OCI-LY1 (cell line): ENCODE results near the gene CRISPLD2.

Source experiments
- H2AFZ ChIP-seq: fragments of 200-600 bp; sonication (generic), shearing (Covaris generic); 2 replicates; pipeline ENCODE4 v1.6.0; 2014; ENCODE audit warnings: antibody characterized with exemption, mild to moderate bottlenecking, low read length
- H3F3A ChIP-seq: fragments of 200-600 bp; sonication (generic), shearing (Covaris generic); 2 replicates; pipeline ENCODE4 v1.6.0; 2014; ENCODE audit warnings: mild to moderate bottlenecking, antibody characterized with exemption, low read length, moderate library complexity; ENCODE audit not compliant: insufficient read depth
- H3K27ac ChIP-seq: fragments of 200-600 bp; sonication (generic); 2 replicates; pipeline ENCODE4 v1.5.1; 2014; ENCODE audit warnings: low read length, mixed run types, mild to moderate bottlenecking, low read depth; ENCODE audit not compliant: poor library complexity, severe bottlenecking
- H3K27me3 ChIP-seq: fragments of 200-600 bp; sonication (generic); 2 replicates; pipeline ENCODE4 v1.6.0; 2014; ENCODE audit warnings: antibody characterized with exemption, mild to moderate bottlenecking, low read length, moderate library complexity; ENCODE audit not compliant: insufficient read depth
- H3K36me3 ChIP-seq: fragments of 200-600 bp; sonication (generic); 2 replicates; pipeline ENCODE4 v1.6.1; 2014; ENCODE audit warnings: mild to moderate bottlenecking, antibody characterized with exemption, low read length, moderate library complexity, mixed read lengths; ENCODE audit not compliant: insufficient read depth
- H3K4me1 ChIP-seq: fragments of 200-600 bp; sonication (generic); 2 replicates; pipeline ENCODE4 v1.5.1; 2014; ENCODE audit warnings: mild to moderate bottlenecking, low read length, moderate library complexity; ENCODE audit not compliant: insufficient read depth, severe bottlenecking
- H3K4me2 ChIP-seq: fragments of 200-600 bp; sonication (generic), shearing (Covaris generic); 2 replicates; pipeline ENCODE4 v1.6.1; 2014; ENCODE audit warnings: low read length
- H3K4me3 ChIP-seq: fragments of 200-600 bp; sonication (generic); 2 replicates; pipeline ENCODE4 v1.5.1; 2014; ENCODE audit warnings: low read length, low read depth, mild to moderate bottlenecking, mixed read lengths; ENCODE audit not compliant: poor library complexity, severe bottlenecking
- H3K79me2 ChIP-seq: fragments of 200-600 bp; shearing (Covaris generic); 2 replicates; pipeline ENCODE4 v1.6.1; 2016; ENCODE audit warnings: mixed run types, low read length, mixed read lengths; ENCODE audit not compliant: insufficient read depth
- H3K9ac ChIP-seq: fragments of 200-600 bp; sonication (generic), shearing (Covaris generic); 2 replicates; pipeline ENCODE4 v1.6.1; 2014; ENCODE audit warnings: mild to moderate bottlenecking, low read length, mixed read lengths
- H3K9me2 ChIP-seq: fragments of 200-600 bp; sonication (generic), shearing (Covaris generic); 2 replicates; pipeline ENCODE4 v1.6.1; 2014; ENCODE audit warnings: low read depth, mild to moderate bottlenecking, low read length, mixed read lengths
- H3K9me3 ChIP-seq: fragments of 200-600 bp; shearing (Covaris generic); 2 replicates; pipeline ENCODE4 v1.6.1; 2014; ENCODE audit warnings: low read length, mixed read lengths
- H4K20me1 ChIP-seq: fragments of 200-600 bp; sonication (generic), shearing (Covaris generic); 2 replicates; pipeline ENCODE4 v1.6.0; 2016; ENCODE audit warnings: mild to moderate bottlenecking, low read length; ENCODE audit not compliant: insufficient read depth
- EZH2 ChIP-seq: fragments of 200-600 bp; sonication (generic), shearing (Covaris generic); IDR thresholded peaks from 2 replicates; pipeline ENCODE4 v1.8.0; 2017; ENCODE audit warnings: borderline replicate concordance, mixed run types, mild to moderate bottlenecking, antibody characterized with exemption, low read length, moderate library complexity, mixed read lengths
- TF ChIP-seq, protein P1 (sequence below): fragments of 200-600 bp; sonication (generic), shearing (Covaris generic); IDR thresholded peaks from 2 replicates; pipeline ENCODE4 v1.5.1; 2017; ENCODE audit warnings: mild to moderate bottlenecking, antibody characterized with exemption, low read length, moderate library complexity, mixed read lengths

CRISPLD2 gene

DNA sequence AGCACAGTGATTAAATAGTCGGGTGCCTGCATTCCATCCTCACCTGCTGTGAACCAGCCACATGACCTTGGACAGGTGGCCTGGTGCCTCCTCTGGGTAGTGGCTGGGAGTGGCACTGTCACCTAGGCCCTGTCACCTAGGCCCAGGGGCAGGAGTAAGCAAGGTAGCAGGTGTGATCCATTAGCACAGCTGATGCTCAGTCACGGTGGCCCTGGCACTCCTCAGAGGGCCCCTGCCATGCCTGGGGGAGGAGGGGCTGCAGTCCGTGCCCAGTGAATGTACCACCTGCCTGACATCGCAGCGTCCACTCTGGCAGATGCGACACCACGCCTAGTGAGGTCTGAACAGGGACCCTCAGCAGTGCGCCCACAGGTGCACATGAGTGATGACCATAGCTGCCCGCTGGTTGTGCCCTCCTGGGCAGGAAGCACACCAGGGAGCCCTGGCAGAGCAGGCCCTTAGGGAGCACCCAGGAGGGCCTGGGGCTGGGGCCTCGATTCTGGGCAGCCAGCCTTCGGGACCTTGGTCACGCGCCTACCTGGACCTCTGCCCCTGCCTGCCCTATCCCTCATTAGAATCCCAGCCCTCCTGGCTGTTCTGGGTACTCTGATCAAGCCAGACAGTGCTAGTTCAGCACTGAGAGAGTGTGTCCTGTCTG is 33.1 kb upstream of the CRISPLD2 start:
- H3K27ac ChIP-seq = no peak overlapping the region
- no peak overlapping the region for H3K4me2 ChIP-seq
- no peaks in the 10 kb centered on the region for H3K27me3 ChIP-seq

DNA sequence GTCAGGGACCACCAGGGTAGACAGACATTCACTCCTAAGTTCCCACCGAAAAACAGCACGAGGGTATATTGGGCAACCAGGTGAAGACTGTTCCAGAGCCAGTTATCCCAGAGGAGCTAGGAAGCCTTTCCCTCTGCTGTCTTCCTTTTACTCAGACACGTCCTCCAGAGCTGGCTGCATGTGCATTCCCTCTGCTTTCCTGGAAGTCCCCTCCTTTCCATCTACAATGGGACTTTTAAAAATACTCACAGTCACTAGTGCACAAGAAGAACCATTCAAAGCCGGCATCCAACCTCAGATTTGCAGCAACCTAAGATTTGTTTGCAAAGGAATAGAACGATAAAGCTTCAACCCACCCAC is 32.5 kb upstream of the CRISPLD2 start:
- H3K27me3 ChIP-seq = no peaks in the 10 kb centered on the region
- no peak for TF ChIP-seq EZH2
- TF ChIP-seq, protein P1, sequence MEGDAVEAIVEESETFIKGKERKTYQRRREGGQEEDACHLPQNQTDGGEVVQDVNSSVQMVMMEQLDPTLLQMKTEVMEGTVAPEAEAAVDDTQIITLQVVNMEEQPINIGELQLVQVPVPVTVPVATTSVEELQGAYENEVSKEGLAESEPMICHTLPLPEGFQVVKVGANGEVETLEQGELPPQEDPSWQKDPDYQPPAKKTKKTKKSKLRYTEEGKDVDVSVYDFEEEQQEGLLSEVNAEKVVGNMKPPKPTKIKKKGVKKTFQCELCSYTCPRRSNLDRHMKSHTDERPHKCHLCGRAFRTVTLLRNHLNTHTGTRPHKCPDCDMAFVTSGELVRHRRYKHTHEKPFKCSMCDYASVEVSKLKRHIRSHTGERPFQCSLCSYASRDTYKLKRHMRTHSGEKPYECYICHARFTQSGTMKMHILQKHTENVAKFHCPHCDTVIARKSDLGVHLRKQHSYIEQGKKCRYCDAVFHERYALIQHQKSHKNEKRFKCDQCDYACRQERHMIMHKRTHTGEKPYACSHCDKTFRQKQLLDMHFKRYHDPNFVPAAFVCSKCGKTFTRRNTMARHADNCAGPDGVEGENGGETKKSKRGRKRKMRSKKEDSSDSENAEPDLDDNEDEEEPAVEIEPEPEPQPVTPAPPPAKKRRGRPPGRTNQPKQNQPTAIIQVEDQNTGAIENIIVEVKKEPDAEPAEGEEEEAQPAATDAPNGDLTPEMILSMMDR = no peak

More for the DNA sequence above, 33.1 kb upstream of the CRISPLD2 start:
- no peaks in the 10 kb centered on the region for H3K36me3 ChIP-seq
- no peaks in the 10 kb centered on the region for H3K79me2 ChIP-seq
- H3K9ac ChIP-seq = no peak overlapping the region
- H3K4me3 ChIP-seq = no peak overlapping the region
- TF ChIP-seq EZH2 = no peak
- TF ChIP-seq, protein P1 = no peak
- no peaks in the 10 kb centered on the region for H4K20me1 ChIP-seq
- no peak overlapping the region for H2AFZ ChIP-seq
- no peaks in the 10 kb centered on the region for H3K9me2 ChIP-seq
- H3F3A ChIP-seq = no peaks in the 10 kb centered on the region
- no peaks in the 10 kb centered on the region for H3K4me1 ChIP-seq
- no peaks in the 10 kb centered on the region for H3K9me3 ChIP-seq

DNA sequence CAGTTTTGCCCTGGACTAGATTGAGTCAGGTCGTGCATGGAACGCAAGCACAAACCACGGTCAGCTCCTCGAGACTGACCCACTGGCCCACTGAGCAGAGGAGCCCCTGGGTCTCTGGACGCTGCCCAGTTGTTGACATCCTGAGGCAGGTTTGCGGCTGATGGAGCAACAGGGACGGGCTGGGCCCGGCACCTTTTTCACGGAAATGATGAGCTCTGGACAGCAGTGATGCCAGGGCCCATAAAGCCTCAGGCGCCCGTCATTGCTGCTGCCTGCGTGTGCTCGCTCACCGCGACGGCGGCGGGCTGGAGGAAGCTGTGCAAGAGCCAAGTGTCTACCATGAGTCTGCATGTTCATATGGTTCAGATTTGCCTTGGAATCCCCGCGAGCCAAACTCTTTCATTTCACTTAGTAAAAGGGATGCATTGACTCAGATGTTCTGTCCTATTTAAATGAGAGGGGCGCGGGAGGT is 30.8 kb upstream of the CRISPLD2 start:
- Histone ChIP-seq H3K9me3 (no peaks in the 10 kb centered on the region), H3K9me2 (no peaks in the 10 kb centered on the region), H3K27ac (no peak overlapping the region), H3K36me3 (no peaks in the 10 kb centered on the region), H3K9ac (no peak overlapping the region), H3K4me3 (no peak overlapping the region), H3F3A (no peaks in the 10 kb centered on the region), H3K79me2 (no peaks in the 10 kb centered on the region), H3K4me2 (no peak overlapping the region), H3K27me3 (no peaks in the 10 kb centered on the region), H3K4me1 (no peaks in the 10 kb centered on the region), H2AFZ (no peak overlapping the region), H4K20me1 (no peaks in the 10 kb centered on the region)
- TF ChIP-seq, protein P1 = no peak
- no peak for TF ChIP-seq EZH2

More for the DNA sequence above, 32.5 kb upstream of the CRISPLD2 start:
- no peak overlapping the region for H3K27ac ChIP-seq
- H3K9ac ChIP-seq = no peak overlapping the region
- H3K4me2 ChIP-seq = no peak overlapping the region
- H4K20me1 ChIP-seq = no peaks in the 10 kb centered on the region
- H3K9me3 ChIP-seq = no peaks in the 10 kb centered on the region
- no peak overlapping the region for H2AFZ ChIP-seq
- no peaks in the 10 kb centered on the region for H3K36me3 ChIP-seq
- no peak overlapping the region for H3K4me3 ChIP-seq
- H3K79me2 ChIP-seq = no peaks in the 10 kb centered on the region
- H3K9me2 ChIP-seq = no peaks in the 10 kb centered on the region
- no peaks in the 10 kb centered on the region for H3F3A ChIP-seq
- H3K4me1 ChIP-seq = no peaks in the 10 kb centered on the region
